DOHH2 (cell line): Measurements from ENCODE around the gene NEGR1.

Experiments used
- EZH2phosphoT487 ChIP-seq: fragments of 200-600 bp; sonication (generic); IDR thresholded peaks from 2 replicates; pipeline ENCODE4 v1.6.1; 2017; ENCODE audit warnings: borderline replicate concordance, mild to moderate bottlenecking, antibody characterized with exemption, low read length, moderate library complexity, mixed read lengths
- TF ChIP-seq, protein P1 (sequence below): fragments of 200-600 bp; sonication (generic); IDR thresholded peaks from one replicate; pipeline ENCODE4 v1.5.1; 2014; ENCODE audit warnings: antibody characterized with exemption, mild to moderate bottlenecking, low read depth, low read length; ENCODE audit not compliant: poor library complexity, severe bottlenecking

DNA sequence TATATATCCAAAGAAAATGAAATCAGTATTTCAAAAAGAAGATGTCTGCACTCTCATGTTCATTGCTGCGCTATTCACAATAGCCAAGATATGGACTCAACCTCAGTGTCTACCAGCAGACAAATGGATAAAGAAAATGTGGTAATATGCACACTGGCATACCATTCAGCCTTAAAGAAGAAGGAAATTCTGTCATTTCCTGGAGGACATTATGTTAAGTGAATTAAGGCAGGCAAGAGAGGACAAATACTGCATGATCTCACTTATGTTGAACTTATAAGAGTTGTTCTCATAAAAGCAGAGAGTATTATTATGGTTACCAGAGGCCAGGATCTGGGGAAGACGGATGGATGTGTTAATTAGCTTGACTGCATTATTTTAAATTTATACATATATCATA is 115.9 kb downstream of the NEGR1 start:
- TF ChIP-seq, protein P1, sequence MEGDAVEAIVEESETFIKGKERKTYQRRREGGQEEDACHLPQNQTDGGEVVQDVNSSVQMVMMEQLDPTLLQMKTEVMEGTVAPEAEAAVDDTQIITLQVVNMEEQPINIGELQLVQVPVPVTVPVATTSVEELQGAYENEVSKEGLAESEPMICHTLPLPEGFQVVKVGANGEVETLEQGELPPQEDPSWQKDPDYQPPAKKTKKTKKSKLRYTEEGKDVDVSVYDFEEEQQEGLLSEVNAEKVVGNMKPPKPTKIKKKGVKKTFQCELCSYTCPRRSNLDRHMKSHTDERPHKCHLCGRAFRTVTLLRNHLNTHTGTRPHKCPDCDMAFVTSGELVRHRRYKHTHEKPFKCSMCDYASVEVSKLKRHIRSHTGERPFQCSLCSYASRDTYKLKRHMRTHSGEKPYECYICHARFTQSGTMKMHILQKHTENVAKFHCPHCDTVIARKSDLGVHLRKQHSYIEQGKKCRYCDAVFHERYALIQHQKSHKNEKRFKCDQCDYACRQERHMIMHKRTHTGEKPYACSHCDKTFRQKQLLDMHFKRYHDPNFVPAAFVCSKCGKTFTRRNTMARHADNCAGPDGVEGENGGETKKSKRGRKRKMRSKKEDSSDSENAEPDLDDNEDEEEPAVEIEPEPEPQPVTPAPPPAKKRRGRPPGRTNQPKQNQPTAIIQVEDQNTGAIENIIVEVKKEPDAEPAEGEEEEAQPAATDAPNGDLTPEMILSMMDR: no peak
- TF ChIP-seq EZH2phosphoT487: no peak
